NOMO-1 treated with dmso at 0.1 percent for 144 hours (cell line): ENCODE results near the gene NPIPB12.
"Not testable (repeated sequence)": the region's sequence is repeated elsewhere in the genome, so short reads cannot be mapped to it uniquely, and the experiment has no call there.

Experiments
- DNase-seq: peaks from one replicate; lab custom pipeline; 2025; ENCODE audit not compliant: unreplicated experiment; lab: John Stamatoyannopoulos, UW

The NPIPB12 gene

GRCh38 chr16:29506308-29506707 is at the start of gene NPIPB12:
NPIPB12 (minus strand) TSS chr16:29506408.
- not testable (repeated sequence) for DNase-seq

GRCh38 chr16:29521520-29521919 is 15.3 kb upstream of the NPIPB12 start:
- DNase-seq = not testable (repeated sequence)

DNA sequence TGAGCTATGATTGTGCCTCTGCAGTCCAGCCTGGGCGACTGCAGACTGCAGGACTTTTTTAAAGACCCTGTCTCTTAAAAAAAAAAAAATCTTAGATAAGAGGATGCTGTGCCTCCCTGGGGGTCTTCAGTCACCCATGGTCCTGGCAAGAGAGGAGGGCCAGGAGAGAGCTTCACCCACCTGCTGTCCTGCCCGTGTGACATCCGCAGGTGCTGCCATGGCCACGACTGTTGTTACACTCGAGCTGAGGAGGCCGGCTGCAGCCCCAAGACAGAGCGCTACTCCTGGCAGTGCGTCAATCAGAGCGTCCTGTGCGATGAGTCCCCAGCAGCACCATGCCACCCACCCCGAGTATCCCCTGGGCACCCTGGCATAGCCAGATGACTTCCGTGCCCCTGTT is 23.9 kb downstream of the NPIPB12 start:
- DNase-seq = not testable (repeated sequence)

- not testable (repeated sequence) for DNase-seq
These were observed 34.1 kb downstream of the NPIPB12 start for GRCh38 chr16:29472065-29472464.

DNA sequence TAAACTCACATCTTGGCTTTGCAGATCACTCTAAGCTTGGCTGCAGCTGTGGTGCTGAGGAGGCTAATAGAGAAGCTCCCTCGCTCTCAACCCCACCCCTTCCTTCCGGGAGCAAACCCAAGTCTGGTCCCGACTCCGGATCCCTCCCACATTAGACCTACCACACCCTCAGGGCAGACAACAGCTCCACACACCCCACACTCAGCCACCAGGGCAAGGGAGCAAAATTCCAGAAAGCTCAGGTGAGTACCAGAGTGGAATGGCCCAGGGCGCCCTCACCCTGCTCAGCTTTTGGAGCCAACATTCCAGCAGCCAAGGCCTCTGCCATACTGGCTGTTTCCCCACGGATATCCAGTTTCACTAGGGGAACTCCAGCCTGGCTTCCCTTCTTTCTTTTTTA is 36.5 kb downstream of the NPIPB12 start:
- not testable (repeated sequence) for DNase-seq

- not testable (repeated sequence) for DNase-seq
These were observed 38.4 kb downstream of the NPIPB12 start for GRCh38 chr16:29467654-29468366.

GRCh38 chr16:29466904-29467303 is 39.3 kb downstream of the NPIPB12 start:
- DNase-seq = not testable (repeated sequence)

- not testable (repeated sequence) for DNase-seq
These were observed 40.0 kb downstream of the NPIPB12 start for GRCh38 chr16:29465985-29466824.

- not testable (repeated sequence) for DNase-seq
These were observed 45.6 kb downstream of the NPIPB12 start for GRCh38 chr16:29460647-29461030.

DNA sequence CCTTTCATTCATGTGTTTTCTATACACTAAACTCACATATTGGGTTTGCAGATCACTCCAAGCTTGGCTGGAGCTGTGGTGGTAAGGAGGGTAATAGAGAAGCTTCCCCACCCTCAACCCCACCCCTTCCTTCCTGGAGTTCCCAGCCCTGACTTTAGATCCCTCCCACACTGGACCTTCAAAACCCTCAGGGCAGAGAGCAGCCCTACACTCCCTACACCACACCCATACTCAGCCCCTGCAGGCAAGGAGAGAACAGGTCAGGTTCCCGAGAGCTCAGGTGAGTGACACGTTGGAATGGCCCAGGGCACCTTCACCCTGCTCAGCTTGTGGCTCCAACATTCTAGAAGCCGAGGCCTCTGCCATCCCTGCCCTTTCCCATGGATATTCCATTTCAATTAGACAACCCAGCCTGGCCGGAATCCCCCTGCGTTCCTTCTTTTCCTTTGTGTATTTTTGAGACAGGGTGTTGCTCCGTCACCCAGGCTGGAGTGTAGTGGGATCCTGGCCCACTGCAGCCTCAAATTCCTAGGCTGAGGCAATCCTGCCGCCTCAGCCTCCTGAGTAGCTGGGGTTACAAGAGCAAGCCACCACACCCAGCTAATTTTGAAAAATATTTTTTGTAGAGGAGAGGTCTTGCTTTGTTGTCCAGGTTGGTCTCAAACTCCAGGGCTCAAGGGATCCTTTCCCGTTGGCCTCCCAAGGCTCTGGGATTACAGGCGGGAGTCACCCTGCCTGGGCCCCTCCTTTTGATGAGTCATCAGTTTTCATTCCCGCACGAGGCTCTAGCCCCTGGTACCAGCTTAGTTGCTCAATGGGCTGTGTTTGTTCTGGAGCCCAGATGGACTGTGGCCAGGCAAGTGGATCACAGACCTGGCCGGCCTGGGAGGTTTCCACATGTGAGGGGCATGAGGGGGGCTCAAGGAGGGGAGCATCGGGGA is 46.2 kb downstream of the NPIPB12 start, which contains the start of gene SULT1A4:
Gene SULT1A4, plus strand, starts transcription at position 208 of the 941 bp plus-strand sequence. CDS start 1,473 bp downstream, outside the sequence.
- DNase-seq = not testable (repeated sequence)

DNA sequence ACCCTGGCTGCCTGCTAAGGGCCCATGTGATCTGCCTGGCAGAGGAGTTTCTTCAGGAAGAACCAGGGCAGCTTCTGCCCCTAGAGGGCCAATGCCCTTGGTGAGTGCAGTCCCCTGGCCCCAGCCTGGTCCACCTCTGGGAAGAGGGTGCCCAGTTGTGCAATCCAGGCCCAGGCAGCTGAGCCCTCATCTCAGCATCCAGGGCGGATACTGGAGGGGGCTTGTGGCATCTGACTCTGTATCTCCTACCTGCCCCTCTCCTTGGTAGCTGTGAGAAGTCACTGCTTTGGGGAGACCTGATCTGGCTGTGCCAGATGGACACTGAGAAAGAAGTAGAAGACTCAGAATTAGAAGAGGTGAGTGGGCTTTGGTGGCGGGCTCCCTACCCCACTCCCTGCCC is 48.5 kb downstream of the NPIPB12 start:
- DNase-seq = not testable (repeated sequence)

DNA sequence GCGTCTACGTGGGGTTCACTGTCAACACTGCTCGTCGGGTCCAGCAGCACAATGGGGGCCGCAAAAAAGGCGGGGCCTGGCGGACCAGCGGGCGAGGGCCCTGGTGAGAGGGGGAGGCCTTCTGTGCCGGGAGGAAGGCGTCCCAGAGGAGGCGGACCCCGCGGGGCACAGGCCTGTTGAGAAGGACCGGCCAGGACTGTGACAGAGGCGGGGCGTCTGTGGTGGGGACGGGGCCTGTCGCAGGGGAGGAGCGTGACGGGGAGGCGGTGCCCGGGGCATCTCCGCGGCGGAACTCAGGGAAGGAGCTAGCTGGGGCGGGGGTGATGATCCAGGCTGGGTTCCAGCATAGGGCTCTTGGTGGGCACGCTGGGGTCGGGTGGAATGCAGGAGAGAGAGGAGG is 51.4 kb downstream of the NPIPB12 start:
- not testable (repeated sequence) for DNase-seq

DNA sequence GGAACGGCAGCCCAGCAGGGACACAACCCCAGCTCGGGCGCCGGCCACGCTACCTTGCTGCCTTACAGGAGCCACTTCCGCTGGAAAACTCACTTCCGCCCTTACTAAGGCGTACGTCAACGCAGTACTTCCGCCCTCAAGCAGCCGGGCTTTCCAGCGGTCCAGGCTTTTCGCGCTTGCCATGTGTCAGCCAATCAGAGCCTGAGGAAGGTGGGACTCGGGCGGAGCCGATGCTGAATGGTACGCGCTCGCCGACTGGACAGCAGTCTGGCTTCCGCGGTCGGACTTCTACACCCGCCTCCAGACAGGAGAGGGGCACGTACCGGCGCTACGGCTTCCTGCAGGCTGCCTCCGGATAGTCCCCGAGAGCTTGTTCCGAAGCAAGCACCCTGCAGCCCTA is 51.9 kb downstream of the NPIPB12 start, which contains the start of the genes BOLA2 and SLX1B:
Gene BOLA2, minus strand, starts transcription at position 83 of the 400 bp plus-strand sequence. CDS start 98 bp downstream, outside the sequence.
Gene SLX1B, plus strand, starts transcription at position 265 of the 400 bp plus-strand sequence.
- not testable (repeated sequence) for DNase-seq

DNA sequence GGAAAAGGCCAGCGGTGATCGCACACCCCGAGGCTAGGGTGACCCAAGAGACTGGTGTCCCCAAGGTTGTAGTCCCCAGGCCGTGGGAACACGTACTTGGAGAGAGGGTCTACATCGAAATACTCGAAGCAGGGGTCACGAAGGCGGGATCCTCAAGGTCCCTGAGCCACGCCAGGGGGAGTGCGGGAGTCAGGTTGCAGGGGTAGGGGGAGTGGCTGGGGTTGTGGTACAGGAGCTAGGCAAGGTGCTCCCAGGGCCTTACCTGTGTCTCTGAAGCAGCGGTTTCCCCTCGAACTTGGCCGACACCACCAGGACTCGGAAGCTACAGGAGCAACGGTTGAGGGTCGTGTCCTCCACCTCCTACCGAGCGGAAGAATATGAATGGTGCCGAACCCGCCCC is 52.5 kb downstream of the NPIPB12 start:
- DNase-seq = not testable (repeated sequence)
